SK-N-SH (cell line): ENCODE results near the gene STRBP.

Experiments
- CTCF ChIP-seq: fragments of 200-600 bp; sonication (generic); IDR thresholded peaks from 2 replicates; pipeline ENCODE4 v1.6.1; 2017; ENCODE audit warnings: antibody characterized with exemption, mild to moderate bottlenecking, moderate library complexity
- MEF2A ChIP-seq: IDR thresholded peaks from 2 replicates; pipeline ENCODE4 v1.4.0; 2012; ENCODE audit warnings: low read depth, borderline replicate concordance
- RAD21 ChIP-seq: IDR thresholded peaks from 2 replicates; pipeline ENCODE4 v1.6.1; 2012; ENCODE audit warnings: mild to moderate bottlenecking, low read length
- TCF12 ChIP-seq: IDR thresholded peaks from 2 replicates; pipeline ENCODE4 v1.4.0; 2012

GRCh38 chr9:123234853-123235252 lies 33.5 kb downstream of the STRBP start:
- TF ChIP-seq CTCF (no peak), MEF2A (no peak), TCF12 (no peak), RAD21 (no peak)
